Fibroblast of lung (primary cell): ENCODE results near the gene HSPG2. TPM values are rescaled to one million over a fixed set of nuclear protein-coding genes. Genes with fewer than 3 reads are reported as not detected.

Source experiments
- DNase-seq, 2 donors: peaks; one replicate each; pipeline versions ENCODE4 v3.0.0 to v3.0.0-alpha.2; 2010; ENCODE audit warnings: low read depth in 2 of 2
- H2AFZ ChIP-seq: 2 replicates; pipeline ENCODE4 v1.5.1; 2012; ENCODE audit warnings: low read length, control low read depth, inconsistent platforms
- H3K27ac ChIP-seq: 2 replicates; pipeline ENCODE4 v1.5.1; 2011; ENCODE audit warnings: low read length, control low read depth; ENCODE audit not compliant: insufficient read depth
- H3K27me3 ChIP-seq: 2 replicates; pipeline ENCODE4 v1.5.1; 2011; ENCODE audit warnings: mild to moderate bottlenecking, low read length; ENCODE audit not compliant: control insufficient read depth, insufficient read depth
- H3K36me3 ChIP-seq: 2 replicates; pipeline ENCODE4 v1.5.1; 2011; ENCODE audit warnings: low read length; ENCODE audit not compliant: control insufficient read depth, insufficient read depth
- H3K4me1 ChIP-seq: 2 replicates; pipeline ENCODE4 v1.5.1; 2011; ENCODE audit warnings: low read length; ENCODE audit not compliant: control insufficient read depth, insufficient read depth; ENCODE audit errors: extremely low read depth
- H3K4me2 ChIP-seq: 2 replicates; pipeline ENCODE4 v1.5.1; 2011; ENCODE audit warnings: low read length, control low read depth; ENCODE audit not compliant: insufficient read depth; ENCODE audit errors: extremely low read depth
- H3K4me3 ChIP-seq, 4 experiments: fragments of 200-600 bp in 1 of 4; sonication (generic) in 1 of 4; replicated peaks in 1 of 4; 2 replicates each; pipeline ENCODE4 v1.5.1; 2011 to 2016; ENCODE audit warnings: low read length in 4 of 4, low read depth in 3 of 4, mild to moderate bottlenecking in 3 of 4, control low read depth in 2 of 4, inconsistent platforms in 1 of 4, mixed read lengths in 1 of 4; ENCODE audit not compliant: insufficient read depth in 1 of 4; ENCODE audit errors: control extremely low read depth in 1 of 4
- H3K79me2 ChIP-seq: 2 replicates; pipeline ENCODE4 v1.5.1; 2012; ENCODE audit warnings: mild to moderate bottlenecking, low read length, inconsistent platforms; ENCODE audit not compliant: control insufficient read depth, insufficient read depth
- H3K9ac ChIP-seq: 2 replicates; pipeline ENCODE4 v1.5.1; 2011; ENCODE audit warnings: mild to moderate bottlenecking, low read length, control low read depth; ENCODE audit not compliant: insufficient read depth
- H3K9me3 ChIP-seq: 2 replicates; pipeline ENCODE4 v1.5.1; 2012; ENCODE audit warnings: low read depth, low read length; ENCODE audit not compliant: control insufficient read depth, insufficient read depth
- H4K20me1 ChIP-seq: 2 replicates; pipeline ENCODE4 v1.5.1; 2011; ENCODE audit warnings: low read length; ENCODE audit not compliant: control insufficient read depth, insufficient read depth; ENCODE audit errors: extremely low read depth
- EZH2 ChIP-seq: IDR thresholded peaks from 2 replicates; pipeline ENCODE4 v1.5.1; 2012; ENCODE audit warnings: low read length, control low read depth, mild to moderate bottlenecking; ENCODE audit errors: missing control alignments
- polyA plus RNA-seq, 2 donors: library from polyadenylated mRNA; depleted of rRNA in 1 of 2; stranded (reverse) in 1 of 2; unstranded in 1 of 2; fragments of >200 nt; gene quantifications; 2 replicates each; pipeline ENCODE4 v1.2.1, GENCODE V29; 2011 to 2012; ENCODE audit warnings: missing spikeins in 1 of 2
- total RNA-seq: library from RNA; depleted of rRNA; stranded (reverse); fragments of >200 nt; gene quantifications from 2 replicates; pipeline ENCODE4 v1.2.1, GENCODE V29; 2014
- TF ChIP-seq, protein P1 (sequence below), 2 donors: IDR thresholded peaks in 1 of 2; conservative IDR thresholded peaks in 1 of 2; 1 replicate in 1 of 2; 2 replicates in 1 of 2; pipeline ENCODE4 v1.5.1; 2011 to 2012; ENCODE audit warnings: low read length in 2 of 2, control low read depth in 1 of 2, inconsistent platforms in 1 of 2, low read depth in 1 of 2, mild to moderate bottlenecking in 1 of 2

Gene HSPG2
- total and polyA plus RNA-seq, 2 donors (not counting 1 experiment from before 2014, with no cell fraction given) = 40.7 to 88.4 TPM

DNA sequence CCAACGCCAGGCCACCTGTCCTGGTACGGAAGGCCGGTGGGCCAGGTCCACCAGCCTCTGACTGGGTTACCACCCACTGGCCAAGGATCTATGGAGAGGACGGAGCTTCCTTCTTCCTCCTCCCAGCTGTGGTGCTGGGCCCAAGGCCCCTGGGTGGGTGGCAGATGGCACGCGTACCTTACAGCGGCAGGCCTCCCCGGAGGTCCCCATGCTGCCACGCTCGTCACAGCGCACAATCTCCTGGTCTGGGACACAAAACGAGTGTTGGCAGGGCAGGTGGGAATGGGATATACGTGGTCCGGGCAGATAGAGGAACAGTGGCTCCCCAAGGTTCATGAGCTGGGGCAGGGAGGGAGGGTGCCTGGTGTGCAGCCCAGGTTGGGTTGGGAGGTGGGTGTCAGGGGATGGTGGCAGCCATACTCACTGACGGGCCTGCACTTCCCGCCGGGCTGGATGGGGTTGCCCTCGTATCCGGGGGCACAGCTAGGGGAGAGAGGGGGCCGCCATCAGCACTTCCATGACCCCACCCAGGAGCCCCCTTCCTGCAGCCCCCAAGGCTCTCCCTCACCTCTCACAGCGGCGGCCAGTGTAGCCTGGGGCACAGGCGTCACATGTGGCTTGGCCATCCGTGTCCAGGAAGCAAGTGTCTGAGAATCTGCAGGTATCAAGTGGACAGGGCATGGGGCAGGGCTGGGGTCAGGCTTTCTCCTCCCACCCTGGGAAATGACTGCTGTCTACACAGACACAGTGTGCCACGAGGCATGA is 58.9 kb downstream of the HSPG2 start:
- H4K20me1 ChIP-seq = no peaks in the 10 kb centered on the region
- H3K36me3 ChIP-seq = peaks cover 53% of the 10 kb centered on the region
- H2AFZ ChIP-seq = no peak overlapping the region
- no peak overlapping the region for H3K27ac ChIP-seq
- no peaks in the 10 kb centered on the region for H3K4me1 ChIP-seq
- no peak overlapping the region for H3K9ac ChIP-seq
- no peaks in the 10 kb centered on the region for H3K9me3 ChIP-seq
- TF ChIP-seq, protein P1, sequence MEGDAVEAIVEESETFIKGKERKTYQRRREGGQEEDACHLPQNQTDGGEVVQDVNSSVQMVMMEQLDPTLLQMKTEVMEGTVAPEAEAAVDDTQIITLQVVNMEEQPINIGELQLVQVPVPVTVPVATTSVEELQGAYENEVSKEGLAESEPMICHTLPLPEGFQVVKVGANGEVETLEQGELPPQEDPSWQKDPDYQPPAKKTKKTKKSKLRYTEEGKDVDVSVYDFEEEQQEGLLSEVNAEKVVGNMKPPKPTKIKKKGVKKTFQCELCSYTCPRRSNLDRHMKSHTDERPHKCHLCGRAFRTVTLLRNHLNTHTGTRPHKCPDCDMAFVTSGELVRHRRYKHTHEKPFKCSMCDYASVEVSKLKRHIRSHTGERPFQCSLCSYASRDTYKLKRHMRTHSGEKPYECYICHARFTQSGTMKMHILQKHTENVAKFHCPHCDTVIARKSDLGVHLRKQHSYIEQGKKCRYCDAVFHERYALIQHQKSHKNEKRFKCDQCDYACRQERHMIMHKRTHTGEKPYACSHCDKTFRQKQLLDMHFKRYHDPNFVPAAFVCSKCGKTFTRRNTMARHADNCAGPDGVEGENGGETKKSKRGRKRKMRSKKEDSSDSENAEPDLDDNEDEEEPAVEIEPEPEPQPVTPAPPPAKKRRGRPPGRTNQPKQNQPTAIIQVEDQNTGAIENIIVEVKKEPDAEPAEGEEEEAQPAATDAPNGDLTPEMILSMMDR (conservative IDR thresholded peaks at IDR 0.05 in 1 of 2, IDR thresholded peaks at IDR 0.05 in 1 of 2; ENCODE audit: low read depth in 1 of 2, low read length in 2 of 2) = no peak
- no peak for TF ChIP-seq EZH2
- H3K4me2 ChIP-seq = no peak overlapping the region
- H3K27me3 ChIP-seq = no peaks in the 10 kb centered on the region
- DNase-seq = no peak
- no peaks in the 10 kb centered on the region for H3K79me2 ChIP-seq
- H3K4me3 ChIP-seq = no peak overlapping the region

- no peaks in the 10 kb centered on the region for H3K9me3 ChIP-seq
- no peaks in the 10 kb centered on the region for H3K79me2 ChIP-seq
- peaks cover 59% of the 10 kb centered on the region for H3K36me3 ChIP-seq
- H3K9ac ChIP-seq = no peak overlapping the region
- no peaks in the 10 kb centered on the region for H3K4me1 ChIP-seq
- no peaks in the 10 kb centered on the region for H4K20me1 ChIP-seq
- no peak overlapping the region for H3K4me3 ChIP-seq
- H3K27ac ChIP-seq = no peak overlapping the region
- no peak for DNase-seq
- no peaks in the 10 kb centered on the region for H3K27me3 ChIP-seq
- no peak overlapping the region for H3K4me2 ChIP-seq
- TF ChIP-seq, protein P1 (conservative IDR thresholded peaks at IDR 0.05 in 1 of 2, IDR thresholded peaks at IDR 0.05 in 1 of 2; ENCODE audit: low read depth in 1 of 2, low read length in 2 of 2) = no peak
- TF ChIP-seq EZH2 = no peak
- no peak overlapping the region for H2AFZ ChIP-seq
These were observed 60.8 kb downstream of the HSPG2 start for GRCh38 chr1:21876267-21876666.

- Histone ChIP-seq H3K79me2 (no peaks in the 10 kb centered on the region), H4K20me1 (no peaks in the 10 kb centered on the region), H3K9ac (no peak overlapping the region), H3K4me1 (no peaks in the 10 kb centered on the region), H3K36me3 (peaks cover 55% of the 10 kb centered on the region), H3K9me3 (no peaks in the 10 kb centered on the region), H2AFZ (no peak overlapping the region), H3K27ac (no peak overlapping the region), H3K4me3 (no peak overlapping the region), H3K27me3 (no peaks in the 10 kb centered on the region), H3K4me2 (no peak overlapping the region)
- DNase-seq = no peak
- TF ChIP-seq, protein P1 (conservative IDR thresholded peaks at IDR 0.05 in 1 of 2, IDR thresholded peaks at IDR 0.05 in 1 of 2; ENCODE audit: low read depth in 1 of 2, low read length in 2 of 2) = no peak
- TF ChIP-seq EZH2 = no peak
These were observed 61.5 kb downstream of the HSPG2 start for GRCh38 chr1:21875621-21876063.
